Measurements from ENCODE around the gene LGALS4. TPM values are rescaled to one million over a fixed set of nuclear protein-coding genes. Genes with fewer than 3 reads are reported as not detected.

The LGALS4 gene
- total and polyA plus RNA-seq, 9 of the 15 experiments (the other 6 are each of a cell fraction or from before 2014, with no cell fraction given): 0.08 to 1.1 (median 0.30) TPM; not detected in 3

DNA sequence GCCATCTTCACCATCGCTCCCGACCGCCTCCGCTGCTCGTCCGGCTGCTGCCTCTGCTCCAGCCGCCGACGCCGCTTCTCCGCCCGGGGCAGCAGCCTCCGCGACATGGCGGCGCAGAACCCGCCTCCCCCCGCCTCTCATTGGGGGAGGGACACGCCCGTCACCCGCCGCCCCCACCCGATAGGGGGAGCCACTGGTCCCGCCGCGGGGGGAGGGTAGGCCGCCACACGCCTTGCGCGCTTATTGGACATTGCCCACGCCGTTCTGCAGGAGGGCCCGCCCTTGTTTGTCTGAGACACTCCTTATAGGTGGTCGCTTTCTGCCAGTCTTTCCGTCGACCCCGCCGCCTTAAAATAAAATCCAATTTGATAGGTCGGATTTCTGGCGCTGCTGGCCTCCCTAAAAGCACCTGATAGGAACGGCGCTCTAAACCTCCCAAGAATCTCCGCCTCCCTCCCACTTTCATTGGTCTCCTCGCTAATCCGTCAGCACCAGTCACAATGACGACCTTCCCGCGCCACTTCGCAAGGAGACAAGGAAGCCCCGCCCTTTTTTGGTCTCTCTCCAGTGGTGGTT is 37.2 kb upstream of the LGALS4 start, which contains the start of gene HNRNPL (continued):
- TF ChIP-seq, protein P1, sequence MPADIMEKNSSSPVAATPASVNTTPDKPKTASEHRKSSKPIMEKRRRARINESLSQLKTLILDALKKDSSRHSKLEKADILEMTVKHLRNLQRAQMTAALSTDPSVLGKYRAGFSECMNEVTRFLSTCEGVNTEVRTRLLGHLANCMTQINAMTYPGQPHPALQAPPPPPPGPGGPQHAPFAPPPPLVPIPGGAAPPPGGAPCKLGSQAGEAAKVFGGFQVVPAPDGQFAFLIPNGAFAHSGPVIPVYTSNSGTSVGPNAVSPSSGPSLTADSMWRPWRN (IDR thresholded peaks at IDR 0.05; ENCODE audit: low read depth): peak; percentile 92
- TF ChIP-seq ZNF57 (CRISPR knock-in tag; IDR thresholded peaks at IDR 0.05) (no peak), SIRT6 (IDR thresholded peaks at IDR 0.05; ENCODE audit: low read depth, low read length) (no peak)
- TF ChIP-seq, protein P2, sequence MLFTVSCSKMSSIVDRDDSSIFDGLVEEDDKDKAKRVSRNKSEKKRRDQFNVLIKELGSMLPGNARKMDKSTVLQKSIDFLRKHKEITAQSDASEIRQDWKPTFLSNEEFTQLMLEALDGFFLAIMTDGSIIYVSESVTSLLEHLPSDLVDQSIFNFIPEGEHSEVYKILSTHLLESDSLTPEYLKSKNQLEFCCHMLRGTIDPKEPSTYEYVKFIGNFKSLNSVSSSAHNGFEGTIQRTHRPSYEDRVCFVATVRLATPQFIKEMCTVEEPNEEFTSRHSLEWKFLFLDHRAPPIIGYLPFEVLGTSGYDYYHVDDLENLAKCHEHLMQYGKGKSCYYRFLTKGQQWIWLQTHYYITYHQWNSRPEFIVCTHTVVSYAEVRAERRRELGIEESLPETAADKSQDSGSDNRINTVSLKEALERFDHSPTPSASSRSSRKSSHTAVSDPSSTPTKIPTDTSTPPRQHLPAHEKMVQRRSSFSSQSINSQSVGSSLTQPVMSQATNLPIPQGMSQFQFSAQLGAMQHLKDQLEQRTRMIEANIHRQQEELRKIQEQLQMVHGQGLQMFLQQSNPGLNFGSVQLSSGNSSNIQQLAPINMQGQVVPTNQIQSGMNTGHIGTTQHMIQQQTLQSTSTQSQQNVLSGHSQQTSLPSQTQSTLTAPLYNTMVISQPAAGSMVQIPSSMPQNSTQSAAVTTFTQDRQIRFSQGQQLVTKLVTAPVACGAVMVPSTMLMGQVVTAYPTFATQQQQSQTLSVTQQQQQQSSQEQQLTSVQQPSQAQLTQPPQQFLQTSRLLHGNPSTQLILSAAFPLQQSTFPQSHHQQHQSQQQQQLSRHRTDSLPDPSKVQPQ (CRISPR knock-in tag; IDR thresholded peaks at IDR 0.05; ENCODE audit: borderline replicate concordance): no peak
- TF ChIP-seq, protein P3, sequence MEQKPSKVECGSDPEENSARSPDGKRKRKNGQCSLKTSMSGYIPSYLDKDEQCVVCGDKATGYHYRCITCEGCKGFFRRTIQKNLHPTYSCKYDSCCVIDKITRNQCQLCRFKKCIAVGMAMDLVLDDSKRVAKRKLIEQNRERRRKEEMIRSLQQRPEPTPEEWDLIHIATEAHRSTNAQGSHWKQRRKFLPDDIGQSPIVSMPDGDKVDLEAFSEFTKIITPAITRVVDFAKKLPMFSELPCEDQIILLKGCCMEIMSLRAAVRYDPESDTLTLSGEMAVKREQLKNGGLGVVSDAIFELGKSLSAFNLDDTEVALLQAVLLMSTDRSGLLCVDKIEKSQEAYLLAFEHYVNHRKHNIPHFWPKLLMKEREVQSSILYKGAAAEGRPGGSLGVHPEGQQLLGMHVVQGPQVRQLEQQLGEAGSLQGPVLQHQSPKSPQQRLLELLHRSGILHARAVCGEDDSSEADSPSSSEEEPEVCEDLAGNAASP (IDR thresholded peaks at IDR 0.05): no peak
- TF ChIP-seq, protein P4, sequence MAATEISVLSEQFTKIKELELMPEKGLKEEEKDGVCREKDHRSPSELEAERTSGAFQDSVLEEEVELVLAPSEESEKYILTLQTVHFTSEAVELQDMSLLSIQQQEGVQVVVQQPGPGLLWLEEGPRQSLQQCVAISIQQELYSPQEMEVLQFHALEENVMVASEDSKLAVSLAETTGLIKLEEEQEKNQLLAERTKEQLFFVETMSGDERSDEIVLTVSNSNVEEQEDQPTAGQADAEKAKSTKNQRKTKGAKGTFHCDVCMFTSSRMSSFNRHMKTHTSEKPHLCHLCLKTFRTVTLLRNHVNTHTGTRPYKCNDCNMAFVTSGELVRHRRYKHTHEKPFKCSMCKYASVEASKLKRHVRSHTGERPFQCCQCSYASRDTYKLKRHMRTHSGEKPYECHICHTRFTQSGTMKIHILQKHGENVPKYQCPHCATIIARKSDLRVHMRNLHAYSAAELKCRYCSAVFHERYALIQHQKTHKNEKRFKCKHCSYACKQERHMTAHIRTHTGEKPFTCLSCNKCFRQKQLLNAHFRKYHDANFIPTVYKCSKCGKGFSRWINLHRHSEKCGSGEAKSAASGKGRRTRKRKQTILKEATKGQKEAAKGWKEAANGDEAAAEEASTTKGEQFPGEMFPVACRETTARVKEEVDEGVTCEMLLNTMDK (IDR thresholded peaks at IDR 0.05; ENCODE audit: borderline replicate concordance, insufficient read depth, low read depth, low read length, poor library complexity, severe bottlenecking): peak; percentile 100
- TF ChIP-seq, protein P5, sequence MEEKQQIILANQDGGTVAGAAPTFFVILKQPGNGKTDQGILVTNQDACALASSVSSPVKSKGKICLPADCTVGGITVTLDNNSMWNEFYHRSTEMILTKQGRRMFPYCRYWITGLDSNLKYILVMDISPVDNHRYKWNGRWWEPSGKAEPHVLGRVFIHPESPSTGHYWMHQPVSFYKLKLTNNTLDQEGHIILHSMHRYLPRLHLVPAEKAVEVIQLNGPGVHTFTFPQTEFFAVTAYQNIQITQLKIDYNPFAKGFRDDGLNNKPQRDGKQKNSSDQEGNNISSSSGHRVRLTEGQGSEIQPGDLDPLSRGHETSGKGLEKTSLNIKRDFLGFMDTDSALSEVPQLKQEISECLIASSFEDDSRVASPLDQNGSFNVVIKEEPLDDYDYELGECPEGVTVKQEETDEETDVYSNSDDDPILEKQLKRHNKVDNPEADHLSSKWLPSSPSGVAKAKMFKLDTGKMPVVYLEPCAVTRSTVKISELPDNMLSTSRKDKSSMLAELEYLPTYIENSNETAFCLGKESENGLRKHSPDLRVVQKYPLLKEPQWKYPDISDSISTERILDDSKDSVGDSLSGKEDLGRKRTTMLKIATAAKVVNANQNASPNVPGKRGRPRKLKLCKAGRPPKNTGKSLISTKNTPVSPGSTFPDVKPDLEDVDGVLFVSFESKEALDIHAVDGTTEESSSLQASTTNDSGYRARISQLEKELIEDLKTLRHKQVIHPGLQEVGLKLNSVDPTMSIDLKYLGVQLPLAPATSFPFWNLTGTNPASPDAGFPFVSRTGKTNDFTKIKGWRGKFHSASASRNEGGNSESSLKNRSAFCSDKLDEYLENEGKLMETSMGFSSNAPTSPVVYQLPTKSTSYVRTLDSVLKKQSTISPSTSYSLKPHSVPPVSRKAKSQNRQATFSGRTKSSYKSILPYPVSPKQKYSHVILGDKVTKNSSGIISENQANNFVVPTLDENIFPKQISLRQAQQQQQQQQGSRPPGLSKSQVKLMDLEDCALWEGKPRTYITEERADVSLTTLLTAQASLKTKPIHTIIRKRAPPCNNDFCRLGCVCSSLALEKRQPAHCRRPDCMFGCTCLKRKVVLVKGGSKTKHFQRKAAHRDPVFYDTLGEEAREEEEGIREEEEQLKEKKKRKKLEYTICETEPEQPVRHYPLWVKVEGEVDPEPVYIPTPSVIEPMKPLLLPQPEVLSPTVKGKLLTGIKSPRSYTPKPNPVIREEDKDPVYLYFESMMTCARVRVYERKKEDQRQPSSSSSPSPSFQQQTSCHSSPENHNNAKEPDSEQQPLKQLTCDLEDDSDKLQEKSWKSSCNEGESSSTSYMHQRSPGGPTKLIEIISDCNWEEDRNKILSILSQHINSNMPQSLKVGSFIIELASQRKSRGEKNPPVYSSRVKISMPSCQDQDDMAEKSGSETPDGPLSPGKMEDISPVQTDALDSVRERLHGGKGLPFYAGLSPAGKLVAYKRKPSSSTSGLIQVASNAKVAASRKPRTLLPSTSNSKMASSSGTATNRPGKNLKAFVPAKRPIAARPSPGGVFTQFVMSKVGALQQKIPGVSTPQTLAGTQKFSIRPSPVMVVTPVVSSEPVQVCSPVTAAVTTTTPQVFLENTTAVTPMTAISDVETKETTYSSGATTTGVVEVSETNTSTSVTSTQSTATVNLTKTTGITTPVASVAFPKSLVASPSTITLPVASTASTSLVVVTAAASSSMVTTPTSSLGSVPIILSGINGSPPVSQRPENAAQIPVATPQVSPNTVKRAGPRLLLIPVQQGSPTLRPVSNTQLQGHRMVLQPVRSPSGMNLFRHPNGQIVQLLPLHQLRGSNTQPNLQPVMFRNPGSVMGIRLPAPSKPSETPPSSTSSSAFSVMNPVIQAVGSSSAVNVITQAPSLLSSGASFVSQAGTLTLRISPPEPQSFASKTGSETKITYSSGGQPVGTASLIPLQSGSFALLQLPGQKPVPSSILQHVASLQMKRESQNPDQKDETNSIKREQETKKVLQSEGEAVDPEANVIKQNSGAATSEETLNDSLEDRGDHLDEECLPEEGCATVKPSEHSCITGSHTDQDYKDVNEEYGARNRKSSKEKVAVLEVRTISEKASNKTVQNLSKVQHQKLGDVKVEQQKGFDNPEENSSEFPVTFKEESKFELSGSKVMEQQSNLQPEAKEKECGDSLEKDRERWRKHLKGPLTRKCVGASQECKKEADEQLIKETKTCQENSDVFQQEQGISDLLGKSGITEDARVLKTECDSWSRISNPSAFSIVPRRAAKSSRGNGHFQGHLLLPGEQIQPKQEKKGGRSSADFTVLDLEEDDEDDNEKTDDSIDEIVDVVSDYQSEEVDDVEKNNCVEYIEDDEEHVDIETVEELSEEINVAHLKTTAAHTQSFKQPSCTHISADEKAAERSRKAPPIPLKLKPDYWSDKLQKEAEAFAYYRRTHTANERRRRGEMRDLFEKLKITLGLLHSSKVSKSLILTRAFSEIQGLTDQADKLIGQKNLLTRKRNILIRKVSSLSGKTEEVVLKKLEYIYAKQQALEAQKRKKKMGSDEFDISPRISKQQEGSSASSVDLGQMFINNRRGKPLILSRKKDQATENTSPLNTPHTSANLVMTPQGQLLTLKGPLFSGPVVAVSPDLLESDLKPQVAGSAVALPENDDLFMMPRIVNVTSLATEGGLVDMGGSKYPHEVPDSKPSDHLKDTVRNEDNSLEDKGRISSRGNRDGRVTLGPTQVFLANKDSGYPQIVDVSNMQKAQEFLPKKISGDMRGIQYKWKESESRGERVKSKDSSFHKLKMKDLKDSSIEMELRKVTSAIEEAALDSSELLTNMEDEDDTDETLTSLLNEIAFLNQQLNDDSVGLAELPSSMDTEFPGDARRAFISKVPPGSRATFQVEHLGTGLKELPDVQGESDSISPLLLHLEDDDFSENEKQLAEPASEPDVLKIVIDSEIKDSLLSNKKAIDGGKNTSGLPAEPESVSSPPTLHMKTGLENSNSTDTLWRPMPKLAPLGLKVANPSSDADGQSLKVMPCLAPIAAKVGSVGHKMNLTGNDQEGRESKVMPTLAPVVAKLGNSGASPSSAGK (IDR thresholded peaks at IDR 0.05): no peak; the same call in 1 of the 2 replicates
